ENCODE results near the gene PDCD1. TPM values are rescaled to one million over a fixed set of nuclear protein-coding genes. Genes with fewer than 3 reads are reported as not detected.

Gene PDCD1
- total and polyA plus RNA-seq, 2 experiments from 2014 or later = 0.44 TPM; not detected in 1

- TF ChIP-seq CTCF (IDR thresholded peaks at IDR 0.05; ENCODE audit: poor library complexity) (no peak), EZH2phosphoT487 (IDR thresholded peaks at IDR 0.05; ENCODE audit: low read depth, severe bottlenecking, unreplicated experiment) (no peak), EZH2 (IDR thresholded peaks at IDR 0.05; ENCODE audit: borderline replicate concordance) (no peak)
- H3K4me1 ChIP-seq (ENCODE audit: insufficient read depth) = no peaks in the 10 kb centered on the region
- no peaks in the 10 kb centered on the region for H4K20me1 ChIP-seq (ENCODE audit: insufficient read depth, poor library complexity, severe bottlenecking)
- H3K27me3 ChIP-seq = peaks cover 11% of the 10 kb centered on the region
- H2AFZ ChIP-seq = no peak overlapping the region
- H3K9me2 ChIP-seq (replicated peaks; ENCODE audit: insufficient read depth) = no peaks in the 10 kb centered on the region
- no peaks in the 10 kb centered on the region for H3K9me3 ChIP-seq (ENCODE audit: low read depth)
- H3K4me3 ChIP-seq = no peak overlapping the region
- no peaks in the 10 kb centered on the region for H3K79me2 ChIP-seq
- no peak overlapping the region for H3K27ac ChIP-seq
- H3K36me3 ChIP-seq (replicated peaks; ENCODE audit: insufficient read depth, low read depth) = no peaks in the 10 kb centered on the region
- WGBS (ENCODE audit: low lambda C conversion rate, missing lambda C conversion rate) = 90% methylated on average over 28 of the region's 28 CpGs
- DNase-seq (ENCODE audit: low spot score) = no peak
- H3K4me2 ChIP-seq = no peak overlapping the region
These were observed 17.3 kb downstream of the PDCD1 start for GRCh38 chr2:241841181-241842066.

- TF ChIP-seq CTCF (IDR thresholded peaks at IDR 0.05; ENCODE audit: poor library complexity) = no peak
- TF ChIP-seq EZH2phosphoT487 (IDR thresholded peaks at IDR 0.05; ENCODE audit: low read depth, severe bottlenecking, unreplicated experiment) = no peak
- TF ChIP-seq EZH2 (IDR thresholded peaks at IDR 0.05; ENCODE audit: borderline replicate concordance) = no peak
- Histone ChIP-seq H2AFZ (no peak overlapping the region), H3K27me3 (peaks cover 6% of the 10 kb centered on the region), H3K4me2 (no peak overlapping the region), H3K4me1 (ENCODE audit: insufficient read depth) (no peaks in the 10 kb centered on the region), H4K20me1 (ENCODE audit: insufficient read depth, poor library complexity, severe bottlenecking) (no peaks in the 10 kb centered on the region), H3K4me3 (no peak overlapping the region), H3K79me2 (no peaks in the 10 kb centered on the region), H3K36me3 (replicated peaks; ENCODE audit: insufficient read depth, low read depth) (no peaks in the 10 kb centered on the region), H3K27ac (no peak overlapping the region), H3K9me3 (ENCODE audit: low read depth) (no peaks in the 10 kb centered on the region), H3K9me2 (replicated peaks; ENCODE audit: insufficient read depth) (no peaks in the 10 kb centered on the region)
- WGBS (ENCODE audit: low lambda C conversion rate, missing lambda C conversion rate) = 66% methylated on average over 13 of the region's 13 CpGs
- no peak for DNase-seq (ENCODE audit: low spot score)
These were observed 21.3 kb downstream of the PDCD1 start for GRCh38 chr2:241837197-241837965.

- H3K4me3 ChIP-seq = no peak overlapping the region
- DNase-seq (ENCODE audit: low spot score) = no peak
- WGBS (ENCODE audit: low lambda C conversion rate, missing lambda C conversion rate) = 80% methylated on average over 6 of the region's 6 CpGs
- no peaks in the 10 kb centered on the region for H3K9me3 ChIP-seq (ENCODE audit: low read depth)
- H3K4me1 ChIP-seq (ENCODE audit: insufficient read depth) = no peaks in the 10 kb centered on the region
- no peaks in the 10 kb centered on the region for H3K79me2 ChIP-seq
- no peaks in the 10 kb centered on the region for H4K20me1 ChIP-seq (ENCODE audit: insufficient read depth, poor library complexity, severe bottlenecking)
- H3K27ac ChIP-seq = no peak overlapping the region
- no peak overlapping the region for H2AFZ ChIP-seq
- peaks cover 6% of the 10 kb centered on the region for H3K27me3 ChIP-seq
- no peaks in the 10 kb centered on the region for H3K9me2 ChIP-seq (replicated peaks; ENCODE audit: insufficient read depth)
- no peaks in the 10 kb centered on the region for H3K36me3 ChIP-seq (replicated peaks; ENCODE audit: insufficient read depth, low read depth)
- TF ChIP-seq EZH2 (IDR thresholded peaks at IDR 0.05; ENCODE audit: borderline replicate concordance) = no peak
- no peak for TF ChIP-seq EZH2phosphoT487 (IDR thresholded peaks at IDR 0.05; ENCODE audit: low read depth, severe bottlenecking, unreplicated experiment)
- TF ChIP-seq CTCF (IDR thresholded peaks at IDR 0.05; ENCODE audit: poor library complexity) = no peak
- H3K4me2 ChIP-seq = no peak overlapping the region
These were observed 22.4 kb downstream of the PDCD1 start for GRCh38 chr2:241836292-241836691.
